ENCODE results near the gene GLOD4.

DNA sequence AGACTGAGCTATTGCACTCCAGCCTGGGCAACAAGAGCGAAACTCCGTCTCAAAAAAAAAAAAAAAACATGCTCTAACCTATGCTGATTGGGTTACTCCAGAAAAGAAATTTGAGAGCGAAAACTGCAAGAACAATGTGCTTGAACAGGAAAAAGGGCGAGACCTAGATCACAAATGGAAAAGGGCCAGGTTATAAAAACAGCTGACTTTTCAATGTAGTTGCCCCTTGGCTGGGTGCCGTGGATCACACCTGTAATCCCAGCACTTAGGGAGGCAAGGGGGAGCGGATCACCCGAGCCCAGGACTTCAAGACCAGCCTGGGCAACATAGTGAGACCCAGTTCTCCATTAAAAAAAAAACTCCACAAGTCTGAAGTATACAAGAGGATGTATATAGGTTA is 48.9 kb upstream of the GLOD4 start:
- TF ChIP-seq CTCF (conservative IDR thresholded peaks at IDR 0.05 in 1 of 2, IDR thresholded peaks at IDR 0.05 in 1 of 2; ENCODE audit: extremely low read depth in 1 of 2, insufficient read depth in 1 of 2, low read depth in 1 of 2, low read length in 2 of 2) = no peak
- no peak for TF ChIP-seq EZH2 (IDR thresholded peaks at IDR 0.05; ENCODE audit: borderline replicate concordance, low read length)
